K562 treated with DMSO at 1 percent for 24 hours (cell line): ENCODE data around the gene HDAC10. TPM values are rescaled to one million over a fixed set of nuclear protein-coding genes. Genes with fewer than 3 reads are reported as not detected.

Source experiments
- total RNA-seq: library from RNA; unstranded; fragments of 300-600 nt; gene quantifications from 2 replicates; pipeline ENCODE4 v1.2.3, GENCODE V29; 2022; ENCODE audit warnings: low read depth; ENCODE audit not compliant: insufficient read depth

The HDAC10 gene, protein sequence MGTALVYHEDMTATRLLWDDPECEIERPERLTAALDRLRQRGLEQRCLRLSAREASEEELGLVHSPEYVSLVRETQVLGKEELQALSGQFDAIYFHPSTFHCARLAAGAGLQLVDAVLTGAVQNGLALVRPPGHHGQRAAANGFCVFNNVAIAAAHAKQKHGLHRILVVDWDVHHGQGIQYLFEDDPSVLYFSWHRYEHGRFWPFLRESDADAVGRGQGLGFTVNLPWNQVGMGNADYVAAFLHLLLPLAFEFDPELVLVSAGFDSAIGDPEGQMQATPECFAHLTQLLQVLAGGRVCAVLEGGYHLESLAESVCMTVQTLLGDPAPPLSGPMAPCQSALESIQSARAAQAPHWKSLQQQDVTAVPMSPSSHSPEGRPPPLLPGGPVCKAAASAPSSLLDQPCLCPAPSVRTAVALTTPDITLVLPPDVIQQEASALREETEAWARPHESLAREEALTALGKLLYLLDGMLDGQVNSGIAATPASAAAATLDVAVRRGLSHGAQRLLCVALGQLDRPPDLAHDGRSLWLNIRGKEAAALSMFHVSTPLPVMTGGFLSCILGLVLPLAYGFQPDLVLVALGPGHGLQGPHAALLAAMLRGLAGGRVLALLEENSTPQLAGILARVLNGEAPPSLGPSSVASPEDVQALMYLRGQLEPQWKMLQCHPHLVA
- 34.8 and 39.7 TPM in 2 replicates for total RNA-seq

DNA sequence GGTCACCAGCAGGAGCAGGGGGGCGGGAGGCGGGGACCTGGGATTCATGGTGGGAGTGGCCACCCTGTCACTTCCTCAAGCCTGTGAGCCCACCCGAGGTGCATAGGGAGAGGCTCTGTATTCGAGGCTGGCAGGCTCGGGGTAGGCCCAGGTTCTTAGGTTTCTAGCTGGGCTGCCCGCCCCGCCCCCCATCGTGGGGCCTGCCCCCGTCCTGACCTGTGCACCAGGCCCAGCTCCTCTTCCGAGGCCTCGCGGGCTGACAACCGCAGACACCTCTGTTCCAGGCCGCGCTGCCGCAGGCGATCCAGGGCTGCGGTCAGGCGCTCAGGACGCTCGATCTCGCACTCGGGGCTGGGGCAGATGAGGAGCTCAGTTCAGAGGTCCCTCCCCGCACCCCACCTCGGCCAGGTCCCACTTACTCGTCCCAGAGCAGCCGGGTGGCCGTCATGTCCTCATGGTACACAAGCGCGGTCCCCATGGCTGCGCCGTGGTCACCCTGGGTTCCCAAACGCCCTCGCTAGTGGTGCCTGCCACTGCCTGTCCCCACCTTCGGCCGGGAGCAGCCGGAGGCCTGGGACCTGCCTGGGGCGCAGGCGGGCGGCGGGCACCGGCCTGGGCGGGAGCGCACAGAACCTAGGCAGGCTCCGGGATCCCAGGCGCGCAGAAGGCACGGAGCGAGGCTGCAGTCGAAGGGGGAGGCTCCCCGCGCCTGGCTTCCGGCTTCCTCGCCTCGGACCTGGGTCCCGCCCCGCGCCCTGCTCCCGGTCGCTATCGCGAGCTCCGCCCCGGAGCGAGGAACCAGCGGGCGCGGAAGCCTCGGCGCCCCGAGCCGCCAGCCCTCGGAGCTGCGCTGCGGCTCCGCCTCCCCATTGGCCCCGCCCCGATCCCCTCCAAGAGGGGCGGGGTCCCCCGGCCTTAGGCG lies at the start of gene HDAC10:
HDAC10 (minus strand) TSS at position 711 of the 922 bp plus-strand sequence; CDS start at position 478, 233 bp downstream.

DNA sequence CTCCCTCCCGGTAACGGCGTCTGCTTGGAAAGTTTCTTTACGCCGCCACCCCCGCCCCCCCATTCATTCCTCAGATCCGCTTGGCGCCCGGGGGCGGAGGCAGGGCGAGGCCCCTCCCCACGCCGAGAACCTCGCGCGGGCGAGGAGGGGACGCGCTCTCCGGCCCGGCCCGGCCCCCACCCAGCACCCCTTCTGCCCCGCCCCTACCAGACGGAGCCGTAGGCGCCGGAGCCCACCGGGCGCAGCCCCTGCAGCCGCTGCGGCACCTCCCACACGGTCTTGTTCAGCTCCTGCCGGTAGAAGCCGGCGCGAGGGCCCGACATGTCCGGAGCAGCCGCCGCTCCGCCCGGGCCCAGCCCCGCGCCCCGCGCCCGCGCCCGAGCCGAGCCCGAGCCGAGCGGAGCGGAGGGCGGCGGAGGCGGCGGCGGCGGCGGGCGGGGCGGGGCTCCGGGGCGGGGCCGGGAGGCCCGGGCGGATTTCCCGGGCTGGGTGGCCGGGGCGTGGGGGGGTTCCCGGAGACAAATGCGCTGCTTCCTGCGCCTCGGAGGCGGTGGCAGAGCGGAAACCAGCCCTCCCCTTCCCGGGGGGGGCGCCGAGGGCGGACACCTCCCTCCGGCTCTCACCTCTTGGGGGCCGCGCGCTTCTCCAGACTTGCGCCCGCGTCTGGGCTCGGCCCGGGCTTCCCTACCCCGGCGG lies 19.1 kb upstream of the HDAC10 start, which contains the start of gene MAPK11:
MAPK11 (minus strand) TSS at position 411 of the 696 bp plus-strand sequence; CDS start at position 323, 88 bp downstream.

DNA sequence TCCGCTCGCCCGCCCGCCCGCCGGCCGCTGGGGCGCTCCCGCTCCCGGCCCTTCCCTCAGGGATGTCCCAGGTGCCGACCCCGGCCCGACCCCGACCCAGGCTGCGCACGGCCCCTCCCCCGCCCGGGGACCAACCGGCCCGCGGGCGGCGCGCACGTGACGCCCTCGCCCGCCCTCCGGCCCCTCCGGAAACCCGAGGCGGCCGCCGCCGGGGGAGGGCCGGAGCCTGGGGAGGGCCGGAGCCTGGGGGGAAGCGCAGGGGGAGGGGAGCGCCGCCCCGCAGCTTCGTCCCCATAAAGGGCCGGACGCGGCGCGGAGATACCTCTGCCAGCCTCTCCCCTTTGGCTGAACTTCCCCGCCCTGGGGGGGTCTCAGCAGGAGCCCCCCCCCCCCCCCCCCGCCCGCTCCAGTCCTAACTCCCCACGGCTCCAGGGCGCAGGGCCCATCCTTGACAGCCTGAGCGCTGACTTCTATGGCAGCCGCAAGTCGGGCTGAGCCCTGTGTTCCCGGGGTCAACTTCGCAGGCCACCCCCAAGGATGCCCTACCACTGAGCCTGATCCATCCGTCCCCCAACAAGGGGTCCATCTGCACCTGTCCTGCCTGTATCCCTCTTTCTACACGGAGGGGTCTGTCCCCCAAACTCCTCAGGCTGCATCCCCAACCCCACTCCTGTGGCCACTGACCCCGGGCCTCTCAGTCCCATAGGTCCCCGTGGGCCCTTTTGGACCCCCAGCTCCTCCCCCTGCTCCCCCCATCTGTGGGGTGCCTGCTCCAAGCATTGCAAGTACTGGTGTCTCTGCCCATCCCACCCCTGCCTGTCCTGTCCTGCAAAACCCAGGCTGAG lies 10.8 kb upstream of the HDAC10 start, which contains the start of gene MAPK12:
MAPK12 (minus strand) TSS at position 69 of the 845 bp plus-strand sequence. CDS start 174 bp downstream, outside the sequence.

DNA sequence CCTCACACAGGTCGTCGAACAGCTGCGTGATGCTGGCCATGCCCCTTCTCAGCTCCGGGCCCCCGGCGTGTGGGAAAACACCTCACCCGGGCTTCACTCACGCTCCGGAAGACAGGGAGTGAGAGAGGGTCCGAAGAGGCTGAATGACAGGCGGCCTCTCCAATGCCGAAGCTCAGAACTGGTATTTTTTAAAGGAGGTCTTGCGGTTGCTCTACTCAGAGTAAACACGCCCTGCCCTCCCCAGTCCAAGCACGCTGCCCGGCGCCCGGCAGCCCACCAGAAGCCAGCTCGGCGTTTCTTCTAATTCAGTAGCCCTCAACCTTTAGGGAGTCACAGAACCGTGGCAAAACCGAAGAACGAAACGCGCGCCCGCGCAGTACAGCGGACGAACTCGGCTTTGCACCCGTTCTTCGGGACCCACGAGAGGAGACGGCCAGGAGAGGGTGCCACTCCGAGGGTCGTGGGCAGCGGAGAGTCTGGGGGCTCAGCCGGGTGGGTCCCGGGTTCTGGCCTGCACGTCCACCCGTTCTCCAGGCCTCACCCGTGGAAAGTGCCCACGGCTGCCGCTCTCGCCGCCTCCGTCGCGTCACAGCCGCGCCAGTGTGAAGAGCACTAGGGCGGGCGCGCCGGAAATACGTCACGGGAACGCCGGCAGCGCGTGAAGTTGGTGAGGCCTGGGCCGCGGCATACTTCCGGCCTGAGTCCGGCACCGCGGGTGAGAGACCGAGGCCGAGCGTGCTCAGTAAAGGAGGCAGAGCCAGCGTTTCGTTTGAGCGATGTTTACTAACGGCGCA lies 6.4 kb downstream of the HDAC10 start, which contains the start of gene TUBGCP6:
TUBGCP6 (minus strand) TSS at position 604 of the 794 bp plus-strand sequence; CDS start at position 40, 564 bp downstream.

DNA sequence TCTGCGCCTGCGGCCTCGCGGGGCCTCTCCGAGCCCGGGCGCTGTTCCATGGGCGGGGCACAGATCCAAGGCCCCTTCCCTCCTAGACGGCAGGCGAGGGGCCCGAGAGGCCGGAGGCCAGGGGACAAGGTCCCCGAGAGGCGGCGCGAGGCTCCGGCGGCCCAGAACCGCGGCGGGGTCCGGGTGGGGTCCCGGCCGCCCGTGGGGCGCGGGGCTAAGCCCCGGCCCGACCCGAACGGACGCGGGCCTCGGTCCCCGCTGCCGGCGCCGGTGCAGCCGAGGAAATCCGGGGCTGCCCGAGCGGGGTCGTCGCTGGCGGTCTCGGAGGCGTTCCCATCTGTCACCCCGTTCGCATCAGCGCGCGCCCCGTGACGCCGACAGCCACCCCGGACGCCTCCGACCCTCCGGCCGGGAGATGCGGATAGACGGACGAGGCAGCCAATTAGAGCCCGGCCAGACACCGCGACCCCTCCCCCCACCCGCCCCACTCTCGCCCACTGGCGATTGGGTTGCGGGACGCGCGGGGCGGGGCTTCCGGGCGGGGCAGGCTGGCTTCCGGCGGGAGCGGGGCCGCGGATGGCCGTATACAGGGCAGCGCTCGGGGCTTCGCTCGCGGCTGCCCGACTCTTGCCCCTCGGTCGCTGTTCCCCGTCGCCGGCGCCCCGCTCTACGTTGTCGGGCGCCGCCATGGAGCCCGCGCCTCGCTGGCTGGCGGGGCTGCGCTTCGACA lies 50.4 kb downstream of the HDAC10 start, which contains the start of gene SELENOO:
SELENOO (plus strand) TSS at position 551 of the 730 bp plus-strand sequence; CDS start at position 577, 26 bp downstream.

Other genes starting within 250 kb of the HDAC10 start
- 0.07 TPM in 1 of 2 replicates, not detected in the other for gene IL17REL, start 238.5 kb downstream of the HDAC10 start, total RNA-seq
- gene TTLL8, start 193.0 kb downstream of the HDAC10 start, total RNA-seq = not detected in 2 replicates
- 0.35 and 0.38 TPM in 2 replicates for gene MLC1, start 165.8 kb downstream of the HDAC10 start, total RNA-seq
- gene MOV10L1, start 161.3 kb downstream of the HDAC10 start, total RNA-seq = 0.09 TPM in 1 of 2 replicates, not detected in the other
- gene PANX2, start 80.5 kb downstream of the HDAC10 start, total RNA-seq = 38.0 and 42.2 TPM in 2 replicates
- 56.0 and 65.4 TPM in 2 replicates for gene TRABD, start 65.4 kb downstream of the HDAC10 start, total RNA-seq
- gene SELENOO, start 50.3 kb downstream of the HDAC10 start, total RNA-seq = 40.8 and 51.9 TPM in 2 replicates
- gene TUBGCP6, start 6.2 kb downstream of the HDAC10 start, total RNA-seq = 29.5 and 37.4 TPM in 2 replicates
- gene MAPK12, start 10.4 kb upstream of the HDAC10 start, total RNA-seq = 26.2 and 28.0 TPM in 2 replicates
- gene MAPK11, start 19.1 kb upstream of the HDAC10 start, total RNA-seq = 7.6 and 10.1 TPM in 2 replicates
- gene PLXNB2, start 56.4 kb upstream of the HDAC10 start, total RNA-seq = 34.9 and 38.8 TPM in 2 replicates
- gene DENND6B, start 75.7 kb upstream of the HDAC10 start, total RNA-seq = 2.9 and 3.5 TPM in 2 replicates
- 61.9 and 66.5 TPM in 2 replicates for gene PPP6R2, start 92.1 kb upstream of the HDAC10 start, total RNA-seq
- gene SBF1, start 223.8 kb upstream of the HDAC10 start, total RNA-seq = 69.1 and 76.1 TPM in 2 replicates
- gene ADM2, start 230.3 kb upstream of the HDAC10 start, total RNA-seq = 12.9 and 14.0 TPM in 2 replicates
- gene MIOX, start 235.6 kb upstream of the HDAC10 start, total RNA-seq = not detected in 2 replicates